HG03280 (cell line): ENCODE measurements around the gene RPS25.
A peak's percentile ranks its signal among the peaks of the same experiment; 100 is the strongest.
"Not testable (repeated sequence)": the region's sequence is repeated elsewhere in the genome, so short reads cannot be mapped to it uniquely, and the experiment has no call there.

ENCODE experiments used
- ATAC-seq: cut with Tn5 transposase; IDR thresholded peaks from one replicate; pipeline ENCODE4 v1.9.1; 2021; ENCODE audit warnings: mild to moderate bottlenecking, moderate library complexity; ENCODE audit not compliant: unreplicated experiment

The RPS25 gene

GRCh38 chr11:119041821-119042514 lies 23.8 kb upstream of the RPS25 start:
- no peak for ATAC-seq

- ATAC-seq = not testable (repeated sequence)
These were observed 21.3 kb upstream of the RPS25 start for GRCh38 chr11:119039471-119039870.

GRCh38 chr11:119038884-119039283 lies 20.7 kb upstream of the RPS25 start:
- no peak for ATAC-seq

- no peak for ATAC-seq
These were observed 16.7 kb upstream of the RPS25 start for GRCh38 chr11:119034813-119035212.

- not testable (repeated sequence) for ATAC-seq
These were observed 15.3 kb upstream of the RPS25 start for GRCh38 chr11:119033421-119033820.

GRCh38 chr11:119031912-119032280 lies 13.8 kb upstream of the RPS25 start:
- ATAC-seq = no peak

- peak; percentile 92 for ATAC-seq
These were observed 12.3 kb upstream of the RPS25 start, which contains the start of gene SLC37A4 for GRCh38 chr11:119030329-119031047. SLC37A4 (minus strand) TSS chr11:119030877.

GRCh38 chr11:119030029-119030328 lies 11.8 kb upstream of the RPS25 start:
- peak; percentile 15 for ATAC-seq

GRCh38 chr11:119029340-119030028 lies 11.3 kb upstream of the RPS25 start:
- peak; percentile 15 for ATAC-seq

GRCh38 chr11:119029069-119029339 lies 10.9 kb upstream of the RPS25 start:
- ATAC-seq = no peak

GRCh38 chr11:119028346-119029068 lies 10.4 kb upstream of the RPS25 start:
- no peak for ATAC-seq

- no peak for ATAC-seq
These were observed 9.6 kb upstream of the RPS25 start for GRCh38 chr11:119027561-119028345.

GRCh38 chr11:119026970-119027369 lies 8.8 kb upstream of the RPS25 start:
- ATAC-seq = no peak

GRCh38 chr11:119025978-119026766 lies 8.0 kb upstream of the RPS25 start:
- no peak for ATAC-seq

- no peak for ATAC-seq
These were observed 7.4 kb upstream of the RPS25 start for GRCh38 chr11:119025541-119025940.

GRCh38 chr11:119025099-119025473 lies 6.9 kb upstream of the RPS25 start:
- ATAC-seq = no peak

- no peak for ATAC-seq
These were observed 6.4 kb upstream of the RPS25 start for GRCh38 chr11:119024430-119025098.

GRCh38 chr11:119023741-119024140 lies 5.6 kb upstream of the RPS25 start:
- no peak for ATAC-seq

GRCh38 chr11:119021631-119022030 lies 3.5 kb upstream of the RPS25 start:
- ATAC-seq = no peak

- ATAC-seq = no peak
These were observed 1.9 kb upstream of the RPS25 start for GRCh38 chr11:119019996-119020395.
